Breast epithelium (tissue), 3 donors: ENCODE data around the gene TNRC18.

Source experiments
- CTCF ChIP-seq, 3 donors: fragments of 450-650 bp; IDR thresholded peaks; one replicate each; pipeline ENCODE4 v1.5.1; 2016 to 2017; ENCODE audit warnings: antibody characterized with exemption in 3 of 3, mild to moderate bottlenecking in 3 of 3, moderate library complexity in 3 of 3
- POLR2A ChIP-seq: fragments of 450-650 bp; IDR thresholded peaks from one replicate; pipeline ENCODE4 v1.6.1; 2016; ENCODE audit warnings: antibody characterized with exemption, mild to moderate bottlenecking, moderate library complexity
- POLR2AphosphoS5 ChIP-seq, 3 donors: sonication (generic); formaldehyde crosslinking; IDR thresholded peaks; one replicate each; pipeline ENCODE4 v1.6.1; 2017; ENCODE audit warnings: antibody characterized with exemption in 3 of 3

- TF ChIP-seq POLR2A (no peak), CTCF (IDR thresholded peaks at IDR 0.05) (no peak), POLR2AphosphoS5 (IDR thresholded peaks at IDR 0.05) (no peak)
These were observed 66.9 kb downstream of the TNRC18 start for GRCh38 chr7:5356751-5357119.
